Fibroblast of peridontal ligament (primary cell): ENCODE data around the gene RUNX1.

Experiments used
- DNase-seq: peaks from one replicate; pipeline ENCODE4 v3.0.0-alpha.2; 2010; ENCODE audit errors: extremely low read depth

Gene RUNX1

DNA sequence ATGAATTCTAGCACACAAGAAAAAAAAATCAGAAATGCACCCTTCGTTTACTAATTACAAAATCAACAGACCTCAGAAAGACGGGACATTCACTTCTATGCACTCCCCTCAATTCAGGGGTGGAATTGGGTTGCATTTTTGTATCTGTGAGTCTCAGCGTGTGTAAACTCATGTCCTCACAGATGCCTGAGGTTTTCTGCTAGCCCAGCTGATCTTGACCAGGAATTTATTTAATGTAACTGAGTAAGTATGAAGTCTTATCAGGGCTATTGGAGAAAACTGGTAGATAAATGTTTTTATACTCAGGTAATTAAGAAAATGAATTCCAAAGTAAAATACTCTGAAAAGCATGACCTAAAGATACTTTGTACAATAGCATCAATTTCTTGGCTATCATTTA lies 167.7 kb downstream of the RUNX1 start:
- DNase-seq, result peak; percentile 86

DNA sequence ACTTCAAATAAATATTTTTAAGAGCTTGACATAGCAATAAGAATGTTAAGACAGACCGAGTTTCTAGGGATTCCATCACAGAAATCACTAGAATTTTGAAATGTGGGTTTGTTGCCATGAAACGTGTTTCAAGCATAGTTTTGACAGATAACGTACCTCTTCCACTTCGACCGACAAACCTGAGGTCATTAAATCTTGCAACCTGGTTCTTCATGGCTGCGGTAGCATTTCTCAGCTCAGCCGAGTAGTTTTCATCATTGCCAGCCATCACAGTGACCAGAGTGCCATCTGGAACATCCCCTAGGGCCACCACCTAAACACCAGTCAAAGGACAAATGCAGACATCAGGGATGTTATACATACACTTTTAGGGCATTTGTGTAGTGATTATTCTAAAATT lies 168.7 kb downstream of the RUNX1 start:
- no peak for DNase-seq

DNA sequence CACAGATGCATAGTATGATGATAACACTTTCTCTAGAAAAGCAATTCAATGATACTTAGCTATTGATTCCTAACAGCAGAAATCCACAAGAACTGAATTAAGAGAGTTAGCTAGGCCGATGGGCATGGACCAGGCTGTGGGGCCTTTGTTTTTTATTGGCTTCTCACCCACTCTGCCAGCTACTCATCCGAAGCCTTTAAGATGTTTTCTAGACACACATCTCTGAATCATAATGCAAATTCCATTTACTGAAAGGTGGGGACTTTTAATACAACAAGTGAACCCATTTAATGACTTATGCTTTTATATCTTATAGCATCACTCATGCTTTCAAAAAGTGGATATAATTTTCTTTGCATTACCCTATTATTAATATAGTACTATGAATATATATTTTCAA lies 170.2 kb downstream of the RUNX1 start:
- DNase-seq, result no peak

DNA sequence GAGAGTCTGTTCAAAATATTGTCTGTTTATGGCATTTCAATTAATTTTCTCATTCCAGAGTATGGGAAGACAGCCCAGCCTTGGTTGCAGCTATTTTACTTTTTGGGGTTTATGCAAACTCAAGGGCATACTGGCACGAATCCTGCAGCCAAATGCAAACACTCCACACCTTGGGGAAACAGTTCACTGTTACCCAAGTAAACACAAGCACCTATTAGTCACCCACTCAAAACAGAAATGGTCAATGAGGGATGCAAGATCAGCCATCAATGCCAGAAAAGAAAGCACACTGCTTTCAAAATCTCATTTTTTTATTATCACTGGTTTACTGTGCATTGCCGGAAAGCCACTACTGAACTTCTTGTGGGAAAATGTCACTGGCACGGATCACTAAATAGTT lies 170.6 kb downstream of the RUNX1 start:
- no peak for DNase-seq

DNA sequence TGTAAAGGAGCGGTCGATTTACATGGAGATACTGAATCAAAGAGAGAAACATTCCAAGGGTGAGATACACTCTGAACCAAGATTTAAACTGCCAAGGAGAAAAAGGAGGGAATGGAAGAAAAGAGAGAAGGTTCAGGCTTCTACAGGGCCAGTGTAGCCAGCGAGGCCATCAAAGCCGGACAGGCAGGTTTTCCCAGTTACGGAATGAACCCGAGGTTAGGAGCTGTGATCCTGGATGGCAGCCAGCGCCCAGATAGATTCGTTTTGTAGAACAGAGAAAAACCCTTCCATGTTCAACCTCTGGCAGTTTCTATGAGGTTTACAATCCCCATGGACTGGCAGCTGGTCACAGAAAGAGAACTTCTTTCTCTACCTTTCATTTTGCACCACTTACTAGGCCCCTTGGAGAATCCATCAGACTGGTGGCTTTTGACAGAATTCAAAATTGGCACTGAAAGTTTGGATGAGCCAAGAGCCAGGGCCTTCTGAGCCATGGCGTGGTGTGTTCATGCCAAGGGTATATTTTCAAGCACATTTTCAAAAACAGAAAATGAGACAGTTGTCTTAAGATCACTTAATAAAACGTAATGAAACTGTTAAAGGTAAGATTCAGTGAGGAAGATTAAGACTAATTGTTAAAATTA lies 171.5 kb downstream of the RUNX1 start:
- no peak for DNase-seq

DNA sequence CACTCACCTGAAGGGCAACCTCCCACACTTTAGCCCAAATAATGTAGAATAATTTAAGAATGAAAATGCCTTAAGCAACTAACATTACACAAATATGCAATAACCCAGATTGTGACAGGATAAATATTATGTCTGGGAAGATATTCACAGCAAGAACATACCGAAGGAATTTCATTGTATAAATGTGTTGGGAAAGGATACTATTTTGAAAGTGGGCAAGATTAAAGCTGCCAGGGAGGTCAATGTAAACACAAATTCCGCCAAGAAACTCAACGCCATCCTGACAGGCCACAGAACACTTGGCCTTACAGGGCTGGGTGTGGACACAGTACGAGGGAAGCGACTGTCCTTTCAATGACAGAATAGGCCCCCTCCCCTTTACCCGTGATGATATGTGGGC lies 173.3 kb downstream of the RUNX1 start:
- DNase-seq, result peak; percentile 69

DNA sequence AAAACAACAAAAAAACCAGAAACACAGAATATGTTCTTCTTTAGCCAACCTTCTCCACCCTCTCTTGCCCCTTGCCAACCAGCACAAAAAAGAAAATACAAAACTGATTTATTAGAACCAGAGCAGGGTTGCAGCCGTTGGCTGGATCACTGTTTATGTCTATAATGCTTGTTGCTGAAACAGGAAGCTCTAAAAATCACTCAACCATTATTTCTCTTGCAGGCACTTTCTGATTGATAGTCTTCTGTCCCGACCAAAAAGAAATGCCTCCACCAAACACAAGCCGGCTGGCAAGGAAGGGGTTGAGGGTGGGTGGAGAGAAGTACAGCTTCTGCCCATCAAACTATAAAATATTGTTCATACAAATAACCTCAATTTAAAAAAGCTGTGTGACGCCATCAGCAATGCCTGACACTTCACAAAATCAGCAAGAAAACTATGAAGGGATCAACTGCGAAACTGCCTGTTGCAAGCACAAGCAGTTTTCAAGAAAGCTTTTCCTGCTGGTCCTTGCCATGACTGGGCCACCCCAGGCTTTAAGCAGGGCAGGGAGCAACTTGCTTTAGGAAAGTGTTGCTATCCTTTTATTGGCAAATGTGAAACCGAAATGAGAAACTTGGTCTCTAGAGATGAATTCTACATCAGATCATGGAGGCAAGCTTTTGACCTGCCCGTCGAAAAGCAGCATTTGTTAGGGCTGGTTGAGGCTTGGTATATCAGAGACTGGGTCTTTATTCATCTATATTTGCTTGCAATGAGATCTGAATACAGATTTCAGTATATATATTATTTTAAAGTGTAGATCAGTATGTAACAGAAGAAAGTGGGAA lies 174.2 kb downstream of the RUNX1 start:
- DNase-seq, result peak; percentile 68

DNA sequence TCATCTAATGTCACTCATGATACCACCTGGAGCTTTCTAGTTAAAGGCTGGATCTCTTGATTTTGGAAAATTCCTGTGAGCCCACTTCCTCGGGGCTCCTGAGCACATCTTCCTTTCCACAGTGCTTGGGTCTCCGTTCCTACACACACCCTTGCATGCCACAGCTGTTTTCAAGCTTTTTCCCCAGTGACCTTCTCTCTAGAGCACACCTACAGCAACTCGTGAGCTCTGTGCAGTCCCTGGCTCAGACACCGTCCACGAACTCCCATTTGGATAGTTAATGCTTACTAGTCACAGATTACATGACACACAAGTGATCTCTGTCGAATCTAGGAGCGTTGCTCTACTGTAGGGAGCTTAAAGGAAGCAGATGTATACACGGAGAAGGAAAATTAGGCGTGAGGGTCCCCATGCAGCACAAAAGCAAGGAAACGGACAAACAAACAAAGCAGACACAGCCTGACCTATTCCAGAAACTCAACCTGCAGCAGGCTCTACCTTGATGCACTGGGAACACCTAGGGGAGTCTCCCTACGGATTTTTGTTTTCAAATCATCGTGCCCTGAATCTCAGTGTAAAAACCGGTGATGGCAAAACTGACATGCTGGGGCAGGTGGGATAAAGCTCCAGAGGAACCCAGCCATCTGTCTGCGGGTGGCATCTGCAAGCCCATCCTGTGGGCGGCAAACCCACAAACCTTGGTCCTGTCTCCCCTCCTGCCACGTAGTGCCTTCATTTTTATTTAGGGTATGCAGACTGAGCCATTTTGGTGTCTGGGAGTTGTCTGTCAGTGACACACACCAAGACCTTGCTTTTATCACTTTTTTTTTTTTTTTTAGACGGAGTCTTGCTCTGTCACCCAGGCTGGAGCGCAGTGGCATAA lies 177.8 kb downstream of the RUNX1 start:
- DNase-seq, result no peak

DNA sequence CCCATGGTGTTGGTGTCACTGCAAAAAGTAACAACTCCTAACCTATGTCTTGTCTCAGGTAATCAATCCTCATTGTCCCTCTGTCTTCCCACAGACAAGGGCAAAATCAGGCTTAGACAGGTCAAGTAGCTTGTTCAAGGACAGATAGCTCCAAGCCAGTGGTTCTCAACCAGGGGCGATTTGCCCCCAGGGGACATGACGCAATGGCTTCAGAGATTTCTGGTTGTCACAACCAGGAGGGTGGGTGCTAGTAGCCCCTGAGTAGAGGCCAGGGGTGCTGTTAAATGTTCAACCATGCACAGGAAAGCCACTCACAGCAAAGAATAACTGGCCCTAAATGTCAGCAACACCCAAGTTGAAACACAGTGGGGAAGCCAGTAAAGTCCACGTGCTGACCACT lies 178.9 kb downstream of the RUNX1 start:
- no peak for DNase-seq

DNA sequence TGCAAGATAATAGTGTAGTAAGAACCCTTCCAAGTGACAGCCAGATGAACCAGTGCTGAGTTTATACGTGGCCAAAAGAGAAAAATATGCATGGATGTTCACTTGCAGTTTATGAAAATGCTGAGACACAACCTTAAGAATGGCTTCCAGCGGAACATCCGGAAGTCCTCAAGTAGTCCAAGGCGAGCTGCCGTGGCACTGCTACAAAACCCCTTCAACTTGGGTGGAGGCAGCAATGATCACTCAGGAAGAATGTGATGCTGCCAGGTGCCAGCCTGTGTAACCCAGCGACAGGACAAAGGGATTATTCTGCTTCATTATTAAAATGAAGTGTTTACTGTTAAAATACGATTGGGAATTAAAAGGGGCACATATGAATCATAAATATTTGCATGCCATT lies 179.6 kb downstream of the RUNX1 start:
- no peak for DNase-seq

DNA sequence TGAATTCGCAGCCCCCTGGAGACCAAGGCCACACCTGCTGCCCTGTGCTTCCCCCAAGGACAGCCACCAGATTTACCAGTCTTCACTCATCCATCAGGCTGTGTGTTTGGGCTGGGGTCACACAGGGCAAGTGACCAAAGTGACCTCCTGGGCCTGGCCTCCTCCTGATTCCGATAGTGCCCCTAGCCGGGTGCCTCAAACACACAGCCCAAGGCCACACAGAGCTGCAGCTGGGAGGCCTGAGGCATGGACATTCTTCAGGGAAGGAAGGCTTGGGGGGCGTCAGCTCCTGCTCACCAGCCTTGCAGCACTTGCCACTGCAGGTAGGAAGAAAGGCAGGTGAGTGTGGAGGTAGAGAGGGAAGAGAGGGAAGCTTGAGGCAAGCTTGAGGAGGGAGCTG lies 181.3 kb downstream of the RUNX1 start:
- no peak for DNase-seq

DNA sequence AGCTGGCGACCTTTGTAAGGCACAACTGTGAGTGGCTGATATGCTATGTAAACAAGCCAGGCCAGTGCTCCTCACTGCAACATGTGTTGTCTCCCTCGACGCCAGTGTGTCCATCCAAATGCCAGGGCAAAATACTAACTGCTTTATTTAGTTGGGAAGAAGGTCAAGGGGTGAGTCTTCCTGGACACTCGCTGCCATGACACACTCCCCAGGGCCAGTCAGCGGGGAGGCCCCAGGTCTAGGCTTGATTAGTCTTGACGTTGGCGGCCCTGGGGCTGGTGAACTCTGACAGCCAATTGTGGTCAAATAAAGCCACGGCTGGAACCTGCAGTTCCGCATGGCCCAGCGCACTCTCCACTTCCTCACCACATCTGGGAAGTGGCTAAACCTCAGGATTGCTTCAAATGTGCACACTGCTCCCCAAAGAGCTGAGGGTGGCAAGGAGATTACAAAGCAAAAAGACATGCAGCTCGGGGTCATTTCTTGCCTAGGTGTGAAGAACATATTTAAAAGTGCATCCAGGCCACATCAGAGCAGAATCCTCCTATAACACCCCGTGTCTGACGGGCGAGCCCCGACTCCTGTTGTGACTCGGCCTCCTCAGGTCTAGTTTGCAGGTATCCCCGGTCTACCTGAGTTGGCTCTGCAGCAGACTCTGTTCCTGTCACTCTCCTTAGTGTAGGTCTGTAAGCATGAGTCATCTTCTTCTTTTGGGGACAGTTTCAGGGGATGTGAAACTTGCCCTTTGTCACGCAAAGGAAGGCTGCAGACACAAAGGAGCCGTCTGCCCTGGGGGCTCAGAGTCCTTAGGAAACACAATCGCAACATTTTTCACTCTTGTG lies 183.5 kb downstream of the RUNX1 start:
- peak; percentile 36 for DNase-seq

DNA sequence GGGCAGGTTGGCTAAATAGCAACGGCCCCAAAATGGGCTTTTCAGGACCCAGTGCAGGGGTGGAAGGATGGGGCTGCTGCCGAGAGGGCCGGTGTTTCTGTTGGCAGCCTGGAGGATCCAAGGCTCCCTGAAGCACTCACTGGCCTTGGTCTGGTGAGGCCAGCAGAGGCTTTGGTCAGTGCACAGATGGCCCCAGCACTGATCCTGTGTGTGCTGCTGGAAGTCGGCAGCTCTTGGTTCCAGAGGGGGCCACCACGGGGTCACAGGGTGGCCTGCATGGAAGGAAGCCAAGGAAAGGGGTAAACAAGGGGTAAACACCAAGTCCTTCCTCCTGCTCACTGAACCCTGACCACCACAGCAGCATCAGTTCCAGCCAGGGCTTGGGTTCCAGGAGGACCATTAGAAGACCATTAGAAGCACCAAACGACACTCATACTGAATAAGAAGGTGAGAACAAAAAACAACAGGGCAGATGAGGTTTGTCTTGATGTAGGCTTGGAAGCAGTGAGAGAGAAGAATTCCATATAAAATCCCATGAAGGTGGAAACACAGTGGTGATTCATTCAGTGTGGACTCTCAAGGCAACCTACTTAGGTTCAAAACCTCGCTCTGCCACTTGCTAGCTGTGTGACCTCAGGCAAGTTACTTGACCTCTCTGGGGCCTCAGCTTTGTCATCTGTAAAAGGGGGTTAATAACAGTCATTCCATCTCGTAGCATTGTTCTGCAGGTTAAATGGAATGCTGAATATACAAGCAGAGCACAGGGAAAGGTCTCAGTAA lies 184.5 kb downstream of the RUNX1 start:
- no peak for DNase-seq

DNA sequence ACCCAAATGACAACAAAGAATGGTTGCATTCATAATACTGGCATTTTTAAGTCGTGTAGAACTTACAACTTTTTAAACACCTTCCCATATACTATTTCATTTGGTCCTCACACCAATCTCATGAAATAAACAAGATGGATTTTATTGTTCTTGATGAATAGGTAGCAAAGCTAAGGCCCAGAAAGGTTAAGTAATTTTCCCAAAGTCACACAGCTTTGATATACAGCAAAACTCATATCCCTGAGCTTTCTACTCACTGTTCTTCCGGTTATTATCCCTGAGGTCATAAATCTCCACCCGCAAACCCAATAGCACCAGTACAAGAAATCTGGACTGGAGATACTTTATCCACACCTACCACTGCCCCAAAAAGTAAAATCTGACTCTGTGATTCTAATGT lies 186.2 kb downstream of the RUNX1 start:
- DNase-seq, result no peak

DNA sequence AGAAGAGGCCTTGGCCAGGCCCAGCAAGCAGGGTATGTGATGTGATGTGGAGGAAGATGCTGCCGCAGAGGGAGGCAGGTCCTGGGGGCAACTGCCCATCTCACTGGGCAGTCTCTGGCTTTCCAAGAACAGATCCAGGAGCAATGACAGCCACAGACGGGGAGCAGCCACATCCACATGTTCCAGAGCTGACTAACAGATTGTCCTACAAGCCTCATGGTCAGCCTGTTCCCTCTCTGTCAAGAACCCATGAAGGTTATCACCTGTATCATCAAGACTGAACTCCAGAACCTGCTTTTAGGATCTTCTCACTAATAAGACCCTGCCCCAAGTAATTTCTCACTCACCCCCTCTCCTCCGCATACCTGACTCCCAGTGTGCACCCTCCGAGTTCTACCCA lies 187.8 kb downstream of the RUNX1 start:
- DNase-seq, result no peak

DNA sequence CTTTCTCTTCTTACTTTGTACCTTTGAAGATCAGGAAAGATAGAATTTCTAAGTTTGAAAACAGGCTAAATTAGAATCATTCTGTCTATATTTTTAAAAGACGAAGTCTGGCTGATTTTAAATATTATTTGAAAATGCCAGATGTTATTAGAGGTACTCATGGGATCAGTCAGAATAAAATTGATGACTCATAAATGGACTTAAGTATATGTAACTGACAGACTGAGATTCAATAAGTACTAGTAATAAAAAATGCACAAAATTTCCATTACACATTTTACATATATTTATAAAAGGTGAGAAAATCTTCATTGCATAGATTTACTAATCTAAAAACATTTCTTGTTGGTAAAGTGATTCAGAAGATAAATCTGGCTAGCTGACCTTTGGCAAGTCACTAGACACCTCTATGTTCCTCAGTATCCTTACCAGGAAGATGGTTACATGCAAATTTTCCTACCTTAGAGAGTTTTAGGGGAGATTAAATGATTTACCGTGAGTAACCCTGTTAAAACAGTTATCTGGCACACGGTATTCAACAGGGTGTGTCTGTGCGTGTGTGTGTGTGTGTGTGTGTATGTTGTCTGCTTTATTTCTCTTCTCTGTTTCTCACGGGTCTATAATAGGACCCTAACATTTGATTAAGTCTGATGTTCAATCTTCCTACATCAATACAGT lies 189.0 kb downstream of the RUNX1 start:
- no peak for DNase-seq

DNA sequence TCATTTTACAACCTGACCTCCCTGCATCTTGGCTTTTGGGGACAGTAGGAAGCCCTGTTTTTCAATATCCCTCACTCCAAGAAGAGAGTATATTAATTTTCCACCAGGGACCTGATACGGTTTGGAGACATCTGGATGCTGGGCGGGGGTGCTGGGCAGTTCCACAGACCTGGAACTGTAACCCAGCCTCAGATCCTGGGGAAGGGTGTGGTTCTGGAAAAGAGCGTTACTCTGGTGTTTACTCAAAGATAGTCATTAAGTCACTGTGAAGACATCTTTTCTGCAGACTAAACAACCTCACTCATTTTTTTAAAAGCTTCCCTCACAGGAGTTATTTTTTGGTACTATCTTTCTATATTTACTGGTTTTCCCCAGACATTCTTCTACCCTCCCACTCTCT lies 190.5 kb downstream of the RUNX1 start:
- no peak for DNase-seq

DNA sequence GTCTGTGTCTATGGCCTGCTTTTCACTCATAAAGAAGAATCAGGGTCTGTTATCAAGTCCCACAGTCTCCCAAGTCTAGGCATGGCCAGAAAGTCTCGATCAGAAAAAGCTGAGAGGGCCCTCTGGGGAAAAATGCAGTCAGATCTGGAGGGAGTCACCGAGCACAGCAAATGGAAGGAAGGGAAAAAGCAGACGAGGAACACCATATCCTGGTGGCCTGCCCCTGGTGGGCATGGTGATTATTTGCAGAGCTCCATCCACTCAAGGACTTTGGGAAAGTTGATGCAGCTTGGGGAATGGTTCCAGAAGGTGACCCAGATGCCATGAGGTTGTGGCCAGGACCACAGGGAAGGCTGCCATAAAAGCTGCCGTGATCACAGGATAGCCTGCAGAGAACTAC lies 191.2 kb downstream of the RUNX1 start:
- DNase-seq, result no peak

DNA sequence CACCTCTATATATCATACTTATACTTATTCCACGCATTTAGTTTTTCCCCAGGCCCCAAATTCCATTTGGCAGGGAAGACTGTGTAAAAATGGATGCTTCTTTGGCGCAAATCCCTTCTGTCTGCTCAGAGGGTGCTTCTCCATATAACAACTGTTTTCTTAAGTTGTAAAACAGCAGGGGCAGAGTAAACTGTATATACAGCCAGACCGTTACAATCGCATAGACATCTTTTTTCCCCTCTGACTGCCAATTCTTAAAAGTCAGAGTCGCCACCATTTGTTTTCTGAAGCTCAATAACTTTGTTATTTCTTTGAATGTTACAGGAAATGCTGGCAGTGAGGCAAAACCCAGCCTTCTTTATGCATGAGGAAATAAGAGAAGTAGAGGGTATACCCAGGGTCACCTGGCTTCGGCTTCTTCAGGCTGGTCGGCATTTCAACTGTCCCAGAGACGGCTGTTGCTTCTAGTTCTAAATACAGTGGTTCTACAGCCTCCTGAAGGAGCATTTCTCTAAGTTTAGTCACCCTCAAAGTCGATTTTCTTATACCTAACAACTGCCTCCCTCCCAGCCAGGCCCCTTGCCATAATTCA lies 191.9 kb downstream of the RUNX1 start:
- DNase-seq, result no peak

DNA sequence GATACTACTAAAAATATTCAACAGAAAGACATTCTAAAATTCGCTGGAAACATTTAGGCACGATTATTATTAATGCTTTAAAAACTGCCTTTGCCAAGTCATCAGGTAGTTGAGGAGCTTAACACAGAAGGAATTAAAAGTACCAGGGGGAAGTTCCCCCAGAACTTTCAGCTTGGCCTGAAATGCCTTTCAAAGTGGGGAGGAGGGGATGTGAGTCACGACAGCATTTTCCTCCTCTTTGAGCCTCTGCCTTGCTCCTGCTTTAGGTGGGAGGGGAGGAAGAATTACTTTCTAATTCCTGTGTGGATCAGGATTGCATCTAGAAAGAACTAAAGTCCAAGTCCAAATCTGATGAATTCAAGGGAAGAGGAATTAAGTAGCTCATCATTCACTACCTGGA lies 196.7 kb downstream of the RUNX1 start:
- no peak for DNase-seq
